Glomerular visceral epithelial cell (primary cell): Measurements from ENCODE around the gene TM6SF1.
"Not testable (repeated sequence)": the region's sequence is repeated elsewhere in the genome, so short reads cannot be mapped to it uniquely, and the experiment has no call there.

ENCODE experiments used
- DNase-seq: peaks from one replicate; pipeline ENCODE4 v3.0.0-alpha.2; 2016; ENCODE audit errors: extremely low spot score

The TM6SF1 gene

GRCh38 chr15:83115831-83116565, 8.6 kb downstream of the TM6SF1 start:
- no peak for DNase-seq

GRCh38 chr15:83118291-83118827, 10.9 kb downstream of the TM6SF1 start:
- no peak for DNase-seq

- no peak for DNase-seq
Observed at GRCh38 chr15:83118968-83119367, 11.5 kb downstream of the TM6SF1 start.

- no peak for DNase-seq
Observed at GRCh38 chr15:83119968-83120581, 12.6 kb downstream of the TM6SF1 start.

GRCh38 chr15:83123529-83123928, 16.1 kb downstream of the TM6SF1 start:
- no peak for DNase-seq

GRCh38 chr15:83127547-83128150, 20.2 kb downstream of the TM6SF1 start:
- no peak for DNase-seq

GRCh38 chr15:83129791-83130190, 22.3 kb downstream of the TM6SF1 start:
- DNase-seq, result no peak

- no peak for DNase-seq
Observed at GRCh38 chr15:83132861-83133523, 25.5 kb downstream of the TM6SF1 start.

GRCh38 chr15:83142151-83142550, 34.7 kb downstream of the TM6SF1 start:
- DNase-seq, result not testable (repeated sequence)

- no peak for DNase-seq
Observed at GRCh38 chr15:83144771-83145170, 37.3 kb downstream of the TM6SF1 start.

GRCh38 chr15:83153288-83153687, 45.8 kb downstream of the TM6SF1 start:
- no peak for DNase-seq

GRCh38 chr15:83155942-83156341, 48.5 kb downstream of the TM6SF1 start:
- no peak for DNase-seq

GRCh38 chr15:83158393-83158792, 50.9 kb downstream of the TM6SF1 start:
- peak; percentile 30 for DNase-seq

- DNase-seq, result no peak
Observed at GRCh38 chr15:83160741-83161140, 53.3 kb downstream of the TM6SF1 start.

GRCh38 chr15:83163032-83163431, 55.6 kb downstream of the TM6SF1 start:
- DNase-seq, result no peak

- DNase-seq, result peak; percentile 7
Observed at GRCh38 chr15:83164111-83164770, 56.8 kb downstream of the TM6SF1 start.

GRCh38 chr15:83164771-83165404, 57.4 kb downstream of the TM6SF1 start:
- DNase-seq, result no peak

- no peak for DNase-seq
Observed at GRCh38 chr15:83166218-83166617, 58.8 kb downstream of the TM6SF1 start.

GRCh38 chr15:83166830-83167229, 59.4 kb downstream of the TM6SF1 start:
- no peak for DNase-seq

GRCh38 chr15:83169576-83169975, 62.1 kb downstream of the TM6SF1 start:
- DNase-seq, result not testable (repeated sequence)

GRCh38 chr15:83170474-83171165, 63.2 kb downstream of the TM6SF1 start:
- DNase-seq, result no peak
